Colon (tissue), 2 donors: ENCODE results near the gene CDH2.

Experiments
- FAIRE-seq: peaks from 2 replicates; lab custom pipeline; 2012; peaks lifted over from hg19 to GRCh38; lab: Jason Lieb, UNC
- donor health status: control.
- donor health status: control.

CDH2 gene

GRCh38 chr18:27901424-27902226 lies 275.3 kb downstream of the CDH2 start:
- FAIRE-seq: no peak
